Stimulated activated CD8-positive, alpha-beta memory T cell treated with anti-CD3 and anti-CD28 coated beads, Interleukin-7, amount 100 ng/mL, for 1 hour (primary cell): ENCODE measurements around the gene RPUSD2.

ENCODE experiments used
- DNase-seq, 2 donors: peaks; one replicate each; pipeline ENCODE4 v3.0.0-alpha.2; 2020; ENCODE audit warnings: low read depth in 2 of 2

The RPUSD2 gene

DNA sequence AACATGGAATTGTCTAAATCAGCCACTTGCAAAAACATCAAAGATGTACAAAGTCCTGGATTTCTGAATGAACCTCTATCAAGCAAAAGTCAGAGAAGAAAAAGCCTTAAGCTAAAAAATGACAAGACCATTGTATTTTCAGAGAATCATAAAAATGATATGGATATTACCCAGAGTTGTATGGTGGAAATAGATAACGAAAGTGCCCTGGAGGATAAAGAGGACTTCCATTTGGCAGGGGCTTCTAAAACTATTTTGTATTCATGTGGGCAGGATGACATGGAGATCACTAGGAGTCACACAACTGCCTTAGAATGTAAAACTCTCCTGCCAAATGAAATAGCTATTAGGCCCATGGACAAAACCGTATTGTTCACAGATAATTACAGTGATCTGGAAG lies 54.3 kb downstream of the RPUSD2 start:
- no peak for DNase-seq
